Stromal cell of bone marrow (primary cell): ENCODE data around the gene UQCC2.

Source experiments
- DNase-seq: peaks from one replicate; pipeline ENCODE4 v3.0.0-alpha.2; 2012; ENCODE audit warnings: low read depth

The UQCC2 gene

DNA sequence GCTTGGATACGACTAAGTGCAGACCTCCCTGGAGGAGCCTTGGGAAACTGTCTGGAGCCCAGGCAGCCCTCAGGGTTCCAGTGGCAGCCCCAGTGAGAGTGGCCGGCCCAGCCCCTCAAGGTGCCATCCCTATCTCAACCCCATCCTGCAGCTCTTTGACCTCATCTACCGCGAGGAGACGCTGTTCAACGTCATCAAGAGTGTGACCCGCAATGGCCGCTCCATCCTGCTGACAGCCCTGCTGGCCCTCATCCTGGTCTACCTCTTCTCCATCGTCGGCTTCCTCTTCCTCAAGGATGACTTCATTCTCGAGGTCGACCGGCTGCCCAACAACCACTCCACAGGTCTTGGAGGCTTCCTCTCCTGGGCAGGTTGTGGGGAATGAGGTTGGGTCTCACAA is 20.7 kb downstream of the UQCC2 start:
- no peak for DNase-seq

- no peak for DNase-seq
These were observed 21.6 kb downstream of the UQCC2 start for GRCh38 chr6:33689879-33690278.

GRCh38 chr6:33689148-33689494 is 22.4 kb downstream of the UQCC2 start:
- DNase-seq, result no peak

- no peak for DNase-seq
These were observed 22.9 kb downstream of the UQCC2 start for GRCh38 chr6:33688451-33689147.

GRCh38 chr6:33688006-33688405 is 23.5 kb downstream of the UQCC2 start:
- no peak for DNase-seq

DNA sequence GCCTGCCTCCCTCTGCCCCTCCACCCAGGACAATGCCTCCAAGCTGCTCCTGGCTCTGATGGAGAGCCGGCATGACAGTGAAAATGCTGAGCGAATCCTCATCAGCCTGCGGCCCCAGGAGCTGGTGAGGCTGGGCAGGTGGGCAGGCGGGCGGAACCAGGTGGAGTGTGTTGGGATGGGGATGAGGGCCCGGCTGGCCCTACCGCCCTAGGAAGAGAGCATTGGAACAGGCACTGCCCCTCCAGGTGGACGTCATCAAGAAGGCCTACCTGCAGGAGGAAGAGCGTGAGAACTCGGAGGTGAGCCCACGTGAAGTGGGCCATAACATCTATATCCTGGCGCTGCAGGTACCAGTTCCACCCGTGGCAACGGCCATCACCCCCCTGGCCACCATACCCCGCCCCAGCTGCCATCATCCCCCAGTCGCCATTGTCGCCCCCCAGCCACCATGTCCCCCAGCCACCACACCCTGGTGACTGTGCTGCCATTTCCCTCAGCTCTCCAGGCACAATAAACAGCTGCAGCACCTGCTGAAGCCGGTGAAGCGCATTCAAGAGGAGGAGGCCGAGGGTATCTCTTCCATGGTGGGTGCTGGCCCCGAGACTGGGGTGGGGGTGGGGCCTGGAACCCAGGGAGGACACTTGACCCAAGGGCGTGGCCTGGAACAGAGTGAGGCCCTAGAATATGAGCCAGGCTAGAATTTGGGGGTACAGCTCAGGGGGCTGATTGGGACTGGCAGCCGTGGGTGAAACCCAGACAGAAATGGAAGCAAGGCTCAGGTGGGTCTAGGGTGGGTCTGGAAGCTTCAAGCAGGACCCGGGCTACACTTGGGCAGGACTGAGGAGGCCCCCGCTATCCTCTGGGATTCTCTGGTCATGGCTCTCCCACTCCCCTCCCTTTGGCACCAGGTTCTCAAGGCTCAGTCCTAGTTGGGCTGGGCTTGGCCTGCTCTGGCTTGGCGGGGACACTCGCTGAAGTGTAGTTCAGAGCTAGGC is 24.2 kb downstream of the UQCC2 start:
- no peak for DNase-seq

DNA sequence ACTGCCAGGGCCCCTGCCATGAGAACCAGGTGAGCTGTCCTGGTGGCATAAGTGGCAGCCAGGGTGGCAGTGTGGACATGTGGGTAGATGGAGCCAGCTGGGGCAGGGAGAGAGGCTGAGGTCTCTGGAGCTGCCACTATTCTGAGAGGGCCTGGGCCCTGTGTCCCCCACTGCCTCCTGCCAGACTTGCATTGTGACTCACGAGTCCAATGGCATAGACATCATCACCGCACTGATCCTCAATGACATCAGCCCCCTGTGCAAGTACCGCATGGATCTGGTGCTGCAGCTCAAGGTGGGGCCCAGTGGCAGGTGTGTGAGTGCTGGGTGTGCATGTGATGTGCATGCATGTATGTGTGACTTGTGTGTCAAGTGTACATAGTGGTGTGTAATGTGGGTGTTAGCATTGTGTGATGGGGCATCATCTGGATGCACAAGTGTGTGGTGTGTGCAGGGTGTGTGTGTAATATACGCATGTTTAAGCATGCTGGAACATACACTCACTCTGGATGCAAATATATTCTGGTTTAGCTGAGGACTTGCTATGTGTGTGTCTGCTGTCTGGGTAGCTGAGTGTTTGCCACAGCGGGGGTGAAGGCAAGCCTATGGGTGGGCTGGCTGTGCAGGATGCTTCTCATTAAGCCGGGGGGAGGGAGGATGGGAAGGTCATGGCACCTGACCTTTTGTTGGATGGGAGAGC is 25.1 kb downstream of the UQCC2 start:
- DNase-seq, result no peak

GRCh38 chr6:33685411-33686224 is 25.9 kb downstream of the UQCC2 start:
- no peak for DNase-seq

DNA sequence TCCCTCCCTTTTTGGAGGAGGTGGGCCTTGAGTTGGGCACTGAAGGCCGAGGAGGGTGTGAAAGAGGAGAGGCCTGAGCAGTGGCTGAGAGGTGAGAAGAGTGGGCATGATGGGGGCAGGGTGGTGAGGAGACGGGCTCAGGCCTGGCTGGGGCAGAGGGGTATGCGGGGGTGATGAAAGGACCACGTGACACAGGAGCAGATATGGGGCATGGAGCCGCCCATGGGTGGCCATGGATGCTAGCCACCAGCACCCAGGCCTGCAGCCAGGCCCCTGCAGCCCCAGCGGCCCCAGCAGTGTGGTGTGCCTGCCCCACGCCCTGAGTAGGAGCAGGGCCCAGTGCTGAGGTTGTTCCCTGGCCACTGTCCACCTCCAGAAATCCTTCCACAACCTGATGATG is 26.5 kb downstream of the UQCC2 start:
- DNase-seq, result no peak

DNA sequence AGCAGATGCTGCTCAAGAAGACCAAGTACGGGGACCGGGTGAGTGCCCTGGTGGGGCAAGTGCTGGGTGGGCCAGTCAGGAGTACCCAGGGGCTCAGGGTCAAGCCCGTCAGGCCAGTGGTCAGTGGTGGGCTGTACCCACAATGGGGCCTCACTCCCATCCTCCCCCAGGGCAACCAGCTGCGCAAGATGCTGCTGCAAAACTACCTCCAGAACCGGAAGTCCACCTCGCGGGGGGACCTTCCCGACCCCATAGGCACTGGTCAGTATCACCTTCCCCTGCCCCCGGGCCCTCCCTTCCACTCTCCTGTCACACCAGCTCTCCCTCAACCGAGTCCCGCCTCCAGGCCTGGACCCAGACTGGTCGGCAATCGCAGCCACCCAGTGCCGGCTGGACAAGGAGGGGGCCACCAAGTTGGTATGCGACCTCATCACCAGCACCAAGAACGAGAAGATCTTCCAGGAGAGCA is 27.0 kb downstream of the UQCC2 start:
- DNase-seq, result no peak

DNA sequence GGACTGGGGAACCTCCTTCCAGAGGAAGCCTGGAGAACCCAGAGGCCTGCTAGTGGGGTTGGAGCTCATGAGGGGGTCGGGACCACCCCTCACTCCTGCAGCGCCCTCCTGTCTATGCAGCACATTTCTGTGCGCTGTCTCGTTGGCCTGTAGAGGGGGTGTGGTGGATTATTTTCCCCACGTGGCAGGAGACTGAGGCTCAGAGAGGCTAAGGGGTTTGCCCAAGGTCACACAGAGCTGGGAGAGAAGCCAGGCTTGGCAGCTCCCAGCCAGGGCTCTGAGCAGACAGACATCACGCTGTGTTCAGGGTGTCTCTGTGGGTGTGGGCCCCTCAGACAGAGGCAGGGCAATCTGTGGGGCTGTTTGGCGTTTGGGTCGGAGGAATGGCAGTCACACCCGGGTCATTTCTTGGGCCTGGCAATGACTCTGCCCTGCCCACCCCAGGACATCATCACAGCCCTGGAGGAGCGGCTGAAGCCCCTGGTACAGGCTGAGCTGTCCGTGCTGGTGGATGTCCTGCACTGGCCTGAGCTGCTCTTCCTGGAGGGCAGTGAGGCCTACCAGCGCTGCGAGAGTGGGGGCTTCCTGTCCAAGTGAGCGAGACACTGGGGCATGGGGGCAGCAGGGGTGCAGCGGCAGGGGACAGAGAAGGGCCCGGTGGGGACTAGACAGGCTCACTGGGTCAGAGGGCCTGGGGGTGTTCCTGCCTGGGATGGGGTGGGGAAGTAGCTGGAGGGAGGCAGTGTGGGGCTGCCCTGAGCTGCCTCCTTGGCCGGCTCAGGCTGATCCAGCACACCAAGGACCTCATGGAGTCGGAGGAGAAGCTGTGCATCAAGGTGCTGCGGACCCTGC is 27.7 kb downstream of the UQCC2 start:
- no peak for DNase-seq

DNA sequence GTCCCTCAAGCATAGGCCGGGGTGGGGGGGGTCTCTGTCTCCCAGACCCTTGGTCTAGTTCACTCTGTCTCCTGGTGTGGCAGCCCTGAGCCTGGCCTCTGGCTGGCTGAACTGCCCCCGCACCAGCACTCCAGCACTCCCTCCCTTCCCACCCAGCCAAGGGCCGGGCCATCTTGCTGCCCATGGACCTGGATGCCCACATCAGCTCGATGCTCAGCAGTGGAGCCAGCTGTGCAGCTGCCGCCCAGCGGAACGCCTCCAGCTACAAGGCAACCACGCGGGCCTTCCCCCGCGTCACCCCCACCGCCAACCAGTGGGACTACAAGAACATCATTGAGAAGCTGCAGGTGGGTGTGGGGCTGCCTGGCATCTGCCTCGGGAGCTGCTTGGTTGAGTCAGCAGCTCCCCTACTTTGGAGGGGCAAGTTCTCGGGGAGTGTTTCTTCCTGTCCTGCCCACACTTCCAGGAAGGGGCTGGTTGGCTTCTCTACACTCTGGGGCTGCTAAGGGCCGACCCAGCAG is 28.4 kb downstream of the UQCC2 start:
- no peak for DNase-seq

- no peak for DNase-seq
These were observed 29.2 kb downstream of the UQCC2 start for GRCh38 chr6:33682341-33682740.

DNA sequence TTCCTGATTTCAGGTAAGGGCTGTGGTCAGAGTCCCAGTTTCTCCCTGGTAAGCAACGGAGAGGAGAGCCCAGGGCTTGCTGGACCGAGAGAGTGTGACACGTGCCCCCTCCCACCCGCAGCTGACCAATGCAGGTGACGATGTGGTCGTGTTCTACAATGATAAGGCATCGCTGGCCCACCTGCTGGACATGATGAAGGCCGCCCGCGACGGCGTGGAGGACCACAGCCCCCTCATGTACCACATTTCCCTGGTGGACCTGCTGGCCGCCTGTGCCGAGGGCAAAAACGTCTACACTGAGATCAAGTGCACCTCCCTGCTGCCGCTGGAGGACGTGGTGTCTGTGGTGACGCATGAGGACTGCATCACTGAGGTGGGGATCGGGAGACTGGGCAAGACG is 31.7 kb downstream of the UQCC2 start:
- DNase-seq, result no peak

GRCh38 chr6:33678932-33679490 is 32.5 kb downstream of the UQCC2 start:
- no peak for DNase-seq

DNA sequence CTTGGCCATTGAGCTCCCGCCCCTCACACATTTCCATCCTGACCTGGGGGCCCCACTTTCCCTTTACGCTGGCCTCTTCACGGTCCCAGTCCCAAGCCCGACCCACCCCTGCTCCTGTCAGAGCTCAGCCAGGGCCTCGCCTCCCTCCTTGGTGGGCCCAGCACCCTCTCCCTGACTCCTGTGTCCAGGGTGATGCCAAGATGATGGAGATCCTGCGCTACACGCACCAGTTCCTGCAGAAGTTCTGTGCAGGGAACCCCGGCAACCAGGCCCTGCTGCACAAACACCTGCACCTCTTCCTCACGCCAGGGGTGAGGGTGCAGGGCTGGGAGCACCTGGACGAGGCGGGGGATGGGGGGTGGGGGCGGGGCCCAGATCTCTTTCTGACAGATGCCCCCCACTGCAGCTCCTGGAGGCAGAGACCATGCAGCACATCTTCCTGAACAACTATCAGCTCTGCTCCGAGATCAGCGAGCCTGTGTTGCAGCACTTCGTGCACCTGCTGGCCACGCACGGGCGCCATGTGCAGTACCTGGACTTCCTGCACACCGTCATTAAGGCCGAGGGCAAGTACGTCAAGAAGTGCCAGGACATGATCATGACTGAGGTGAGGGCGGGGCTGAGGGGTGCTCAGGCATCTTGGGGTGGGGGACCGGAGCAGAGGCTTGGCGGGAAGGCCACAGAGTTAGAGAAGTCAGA is 33.1 kb downstream of the UQCC2 start:
- DNase-seq, result no peak

DNA sequence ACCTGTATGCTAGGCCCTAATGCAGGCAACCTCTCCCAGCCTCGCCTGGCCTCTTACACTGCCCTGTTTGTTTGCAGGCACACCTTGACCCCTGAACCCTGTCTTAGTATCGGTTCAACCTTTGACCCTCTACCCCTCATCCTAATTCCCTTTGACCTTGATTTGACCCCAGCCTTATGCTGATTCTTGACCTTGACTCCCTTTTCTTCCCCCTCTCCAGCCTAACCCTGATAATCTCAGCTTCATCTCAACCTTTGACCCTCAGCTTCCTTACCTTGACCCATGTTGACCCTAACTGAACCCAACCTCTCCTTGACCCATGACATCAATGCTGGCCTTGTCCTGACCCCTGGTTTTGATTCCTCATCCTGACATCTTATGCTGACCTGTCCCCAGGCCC is 33.8 kb downstream of the UQCC2 start:
- no peak for DNase-seq

DNA sequence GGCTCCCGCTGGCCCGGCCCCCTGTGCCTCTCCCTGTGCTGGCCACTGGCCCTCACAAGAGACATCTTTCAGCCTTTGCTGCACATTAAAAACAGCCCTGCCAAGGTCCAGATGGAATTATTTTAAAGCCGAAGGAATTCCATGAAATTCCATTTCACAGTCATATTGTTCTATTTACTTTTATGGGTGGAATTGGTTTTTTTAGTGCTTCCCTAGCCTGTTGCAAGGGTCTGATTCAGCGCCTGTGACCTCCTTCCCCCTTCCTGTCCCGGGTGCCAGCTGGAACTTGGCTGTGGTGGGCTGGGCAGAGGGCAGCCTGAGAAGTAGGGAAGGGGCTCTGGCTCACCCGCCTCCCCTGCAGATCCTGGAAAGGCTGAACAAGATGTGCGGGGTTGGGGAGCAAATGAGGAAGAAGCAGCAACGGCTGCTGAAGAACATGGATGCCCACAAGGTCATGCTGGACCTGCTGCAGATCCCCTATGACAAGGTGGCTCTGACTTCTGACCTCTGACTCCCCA is 34.3 kb downstream of the UQCC2 start:
- peak; percentile 43 for DNase-seq

DNA sequence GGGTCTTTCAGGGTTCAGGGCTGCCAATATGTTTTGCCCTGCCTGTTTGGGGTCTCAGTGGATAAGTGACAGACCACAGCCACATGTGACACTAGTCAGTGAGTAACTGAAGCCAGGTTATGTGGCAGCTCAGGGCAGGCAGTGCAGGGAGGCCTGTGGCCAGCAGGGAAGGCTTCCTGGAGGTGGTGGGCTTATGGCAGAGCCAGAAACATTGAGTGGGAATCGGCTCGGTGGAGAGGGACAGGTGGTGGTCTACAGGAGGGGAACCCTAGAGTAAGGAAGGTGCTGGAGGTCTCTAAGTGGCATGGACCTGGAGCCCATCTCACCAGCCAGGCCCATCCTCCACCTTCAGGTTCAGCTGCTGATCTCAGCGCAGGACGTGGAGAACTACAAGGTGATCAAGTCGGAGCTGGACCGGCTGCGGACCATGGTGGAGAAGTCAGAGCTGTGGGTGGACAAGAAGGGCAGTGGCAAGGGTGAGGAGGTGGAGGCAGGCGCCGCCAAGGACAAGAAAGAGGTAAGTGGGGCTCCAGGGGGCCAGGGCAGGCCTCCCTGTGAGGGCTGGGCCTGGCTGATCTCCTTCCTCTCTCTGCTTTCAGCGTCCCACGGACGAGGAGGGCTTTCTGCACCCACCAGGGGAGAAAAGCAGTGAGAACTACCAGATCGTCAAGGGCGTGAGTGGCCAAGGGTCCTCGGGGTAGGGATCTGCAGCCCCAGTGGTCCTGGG is 34.9 kb downstream of the UQCC2 start:
- no peak for DNase-seq
